Occipital lobe (tissue), 2 donors: Measurements from ENCODE around the gene MUC6. TPM values are rescaled to one million over a fixed set of nuclear protein-coding genes. Genes with fewer than 3 reads are reported as not detected.

Experiments
- DNase-seq: peaks from one replicate; lab custom pipeline; 2025; lab: John Stamatoyannopoulos, UW
- total RNA-seq: library from RNA; depleted of rRNA; stranded (reverse); fragments of >200 nt; gene quantifications from one replicate; pipeline ENCODE4 v1.2.3, GENCODE V29; 2014

The MUC6 gene
- total RNA-seq, 1 donor from 2014 or later = not detected

DNA sequence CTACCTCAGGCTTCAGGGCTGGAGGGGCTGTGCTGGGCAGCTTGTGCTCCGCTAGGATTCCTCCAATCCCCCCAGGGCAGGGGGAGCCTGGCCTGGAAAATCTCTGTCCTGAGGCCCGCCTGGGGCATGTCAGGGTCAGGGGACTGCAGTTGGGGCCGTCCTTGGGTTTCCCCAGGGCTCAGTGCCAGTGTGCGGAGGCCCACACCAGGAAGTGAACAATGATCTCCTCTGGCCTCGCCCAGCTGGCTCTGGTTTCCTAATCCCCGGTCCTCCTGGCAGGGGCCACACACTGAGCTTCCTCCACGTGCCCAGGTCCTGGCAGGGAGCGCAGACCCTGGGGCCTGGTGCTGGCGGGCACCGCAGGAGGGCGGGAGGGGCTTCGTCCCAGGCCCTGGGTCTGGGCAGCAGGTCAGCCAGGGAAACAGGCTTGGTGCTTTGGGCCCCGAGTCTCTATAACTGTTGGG is 36.8 kb upstream of the MUC6 start:
- no peak for DNase-seq

DNA sequence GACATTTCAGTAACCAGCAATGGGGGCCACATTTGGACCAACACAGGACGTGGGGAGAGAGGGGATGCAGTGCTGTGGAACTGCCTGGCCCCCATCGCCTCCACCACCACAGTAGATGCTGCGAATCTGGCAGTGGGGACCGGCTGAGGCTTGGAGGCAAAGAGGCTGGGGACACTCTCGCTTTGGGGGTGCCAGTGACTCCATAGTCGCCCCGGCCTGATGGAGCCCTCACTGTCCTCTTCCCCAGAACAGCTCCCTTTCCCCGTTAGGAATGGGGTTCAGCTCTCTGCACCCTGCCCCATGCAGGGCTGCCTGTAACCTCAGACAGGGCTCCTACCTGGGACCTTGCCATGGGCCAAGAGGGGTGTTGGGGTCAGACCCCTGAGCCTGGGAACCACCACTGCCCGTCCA is 36.3 kb upstream of the MUC6 start:
- no peak for DNase-seq

GRCh38 chr11:1072116-1072820 is 35.8 kb upstream of the MUC6 start:
- DNase-seq = peak; percentile 41

- DNase-seq = no peak
Observed at GRCh38 chr11:1071571-1072115, 35.1 kb upstream of the MUC6 start.

DNA sequence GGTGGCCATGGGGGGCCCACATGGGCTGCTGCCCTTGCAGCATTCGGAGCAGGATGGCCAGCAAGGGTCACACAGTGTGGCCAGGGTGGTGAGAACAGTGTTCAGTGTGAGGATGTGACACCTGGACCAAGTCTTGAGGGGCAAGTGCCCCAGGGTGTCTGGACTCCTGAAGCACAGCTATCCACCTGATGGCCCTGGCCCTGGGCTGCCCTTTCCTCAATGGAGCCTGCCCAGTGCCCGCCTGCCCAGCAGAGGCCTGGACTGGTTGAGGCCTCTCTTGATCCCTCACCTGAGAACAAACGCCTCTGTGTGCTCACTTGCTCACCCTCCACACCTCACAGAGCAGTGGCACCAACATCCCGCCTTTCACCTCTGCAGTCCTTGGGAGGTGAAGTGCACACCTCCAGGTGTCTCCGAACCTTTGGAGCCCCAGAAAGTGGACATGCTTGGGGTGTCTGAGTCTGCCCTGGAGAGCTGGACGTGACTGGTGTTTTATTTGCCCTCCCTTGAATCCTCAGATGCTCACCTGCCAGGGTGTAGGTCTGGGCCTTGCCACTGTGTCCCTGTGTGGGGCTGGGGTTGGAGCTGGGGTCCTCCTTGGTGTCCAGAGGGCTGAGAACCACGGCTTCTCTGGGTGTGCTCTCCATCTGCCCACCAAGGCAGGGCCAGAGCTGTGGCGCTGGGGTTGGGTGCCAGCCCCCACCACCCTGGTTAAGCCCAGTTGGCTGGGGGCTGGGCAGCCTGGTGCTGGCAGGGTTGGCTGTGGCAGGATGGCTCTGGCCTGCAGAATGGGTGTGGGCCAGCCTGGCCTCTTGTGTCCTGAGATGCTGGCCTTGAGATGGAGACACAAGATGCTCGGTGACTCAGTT is 34.3 kb upstream of the MUC6 start:
- no peak for DNase-seq

DNA sequence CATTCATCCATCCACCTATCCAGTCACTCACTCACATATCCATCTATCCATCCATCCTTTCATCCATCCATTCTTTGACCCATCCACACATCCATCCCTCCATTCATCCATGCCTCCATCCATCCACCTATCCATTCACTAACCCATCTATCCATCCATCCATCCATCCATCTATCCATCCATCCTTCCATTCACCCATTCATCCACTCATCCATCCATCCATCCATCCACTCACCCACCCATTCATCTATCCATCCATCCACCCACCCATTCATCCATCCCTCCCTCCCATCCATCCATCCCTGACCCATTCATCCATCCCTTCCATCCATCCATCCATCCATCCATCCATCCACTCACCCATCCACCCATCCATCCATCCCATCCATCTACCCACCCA is 33.2 kb upstream of the MUC6 start:
- no peak for DNase-seq

GRCh38 chr11:1067812-1068496 is 31.4 kb upstream of the MUC6 start:
- DNase-seq = no peak

- DNase-seq = no peak
Observed at GRCh38 chr11:1064167-1064566, 27.6 kb upstream of the MUC6 start.

GRCh38 chr11:1062075-1062820 is 25.7 kb upstream of the MUC6 start:
- no peak for DNase-seq

GRCh38 chr11:1060852-1061616 is 24.5 kb upstream of the MUC6 start:
- DNase-seq = no peak

DNA sequence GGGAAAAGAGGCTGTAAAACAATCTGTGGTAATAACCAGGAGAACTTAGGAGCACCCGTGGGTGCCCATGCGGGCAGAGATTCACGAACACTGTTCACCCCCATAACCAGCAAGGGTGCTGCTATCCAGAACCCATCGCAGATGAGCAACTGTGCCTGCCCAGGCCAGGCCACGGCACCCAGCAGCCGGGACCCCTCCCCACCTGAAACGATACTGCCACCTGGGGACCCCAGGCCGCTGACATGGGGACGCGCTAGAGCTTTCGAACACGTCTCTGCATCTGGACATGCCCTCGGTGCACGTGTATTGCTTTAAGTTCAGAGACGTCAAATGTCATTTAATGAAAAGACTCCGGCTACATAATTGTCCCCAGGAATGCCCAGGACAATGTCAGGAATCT is 23.9 kb upstream of the MUC6 start:
- DNase-seq = no peak

DNA sequence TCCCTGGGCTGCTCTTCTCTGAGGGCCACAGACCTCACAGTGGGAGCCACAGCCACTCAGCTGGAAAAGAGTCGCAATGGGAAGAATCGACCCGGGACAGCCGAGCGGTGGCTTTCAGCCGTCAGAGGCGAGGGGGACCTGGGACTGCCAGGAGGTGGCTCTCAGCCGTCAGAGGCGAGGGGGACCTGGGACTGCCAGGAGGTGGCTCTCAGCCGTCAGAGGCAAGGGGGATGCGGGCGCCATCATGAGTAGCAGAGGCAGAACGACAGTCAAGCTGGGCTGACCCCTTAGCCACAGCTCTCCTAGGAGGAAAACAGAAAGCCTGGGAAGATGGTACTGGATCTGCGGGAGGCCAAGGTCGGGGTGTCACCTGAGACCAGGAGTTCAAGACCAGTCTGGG is 23.2 kb upstream of the MUC6 start:
- no peak for DNase-seq

DNA sequence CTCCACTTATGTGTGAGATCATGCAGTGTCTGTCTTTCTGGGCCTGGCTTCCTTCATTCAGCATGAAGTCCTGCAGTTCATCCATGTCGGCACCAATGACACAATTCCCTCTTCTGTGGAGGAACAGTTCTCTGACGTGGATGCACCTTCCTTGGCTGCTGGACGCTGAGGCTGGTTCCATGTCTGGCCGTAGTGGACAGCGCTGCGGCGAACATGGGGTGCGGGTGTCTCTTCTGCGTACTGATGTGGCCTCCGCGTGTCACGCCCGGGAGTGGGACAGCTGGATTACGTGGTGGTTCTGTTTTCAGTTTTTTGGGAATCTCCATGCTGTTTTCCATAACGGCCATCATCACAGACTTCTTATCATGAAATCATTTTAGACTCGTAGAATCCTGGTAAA is 21.3 kb upstream of the MUC6 start:
- no peak for DNase-seq

GRCh38 chr11:1055990-1056771 is 19.7 kb upstream of the MUC6 start:
- DNase-seq = no peak

GRCh38 chr11:1055109-1055703 is 18.7 kb upstream of the MUC6 start:
- no peak for DNase-seq

GRCh38 chr11:1054143-1055108 is 17.9 kb upstream of the MUC6 start:
- no peak for DNase-seq

- no peak for DNase-seq
Observed at GRCh38 chr11:1053121-1053901, 16.8 kb upstream of the MUC6 start.
